ENCODE measurements around the gene SH3GL3.

GRCh38 chr15:83470887-83471286 is 23.7 kb downstream of the SH3GL3 start:
- TF ChIP-seq ESRRG (CRISPR knock-in tag; IDR thresholded peaks at IDR 0.05) (no peak), ZFP3 (CRISPR knock-in tag; IDR thresholded peaks at IDR 0.05) (no peak), ZFP30 (CRISPR knock-in tag; IDR thresholded peaks at IDR 0.05) (no peak)
